ENCODE results near the gene MED27. TPM values are rescaled to one million over a fixed set of nuclear protein-coding genes. Genes with fewer than 3 reads are reported as not detected.

Gene MED27
- total and polyA plus RNA-seq, 9 of the 15 experiments (the other 6 are each of a cell fraction or from before 2014, with no cell fraction given): 24.4 to 91.0 (median 36.1) TPM

DNA sequence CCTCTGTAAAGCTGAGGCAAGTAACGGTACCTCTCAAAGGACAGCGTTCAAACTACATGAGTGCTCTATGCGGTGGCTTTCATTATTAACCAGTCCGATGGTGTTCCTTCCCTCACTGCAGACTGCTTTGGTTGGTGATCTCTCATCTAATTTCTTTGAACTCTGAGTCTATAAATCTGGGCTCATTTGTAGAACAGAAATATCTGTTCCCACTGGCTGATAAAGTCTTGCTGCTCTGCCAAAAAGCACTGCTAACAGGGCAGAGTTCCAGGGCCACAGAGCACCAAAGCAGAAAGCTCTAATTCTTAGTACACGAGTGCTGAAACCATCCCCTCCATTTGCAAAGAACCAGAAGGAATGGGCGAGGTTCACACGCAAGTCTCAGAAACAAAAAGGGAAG is 81.9 kb downstream of the MED27 start:
- no peak overlapping the region for H3K27ac ChIP-seq (ENCODE audit: extremely low read depth, low read depth, low read length)
- TF ChIP-seq, protein P1, sequence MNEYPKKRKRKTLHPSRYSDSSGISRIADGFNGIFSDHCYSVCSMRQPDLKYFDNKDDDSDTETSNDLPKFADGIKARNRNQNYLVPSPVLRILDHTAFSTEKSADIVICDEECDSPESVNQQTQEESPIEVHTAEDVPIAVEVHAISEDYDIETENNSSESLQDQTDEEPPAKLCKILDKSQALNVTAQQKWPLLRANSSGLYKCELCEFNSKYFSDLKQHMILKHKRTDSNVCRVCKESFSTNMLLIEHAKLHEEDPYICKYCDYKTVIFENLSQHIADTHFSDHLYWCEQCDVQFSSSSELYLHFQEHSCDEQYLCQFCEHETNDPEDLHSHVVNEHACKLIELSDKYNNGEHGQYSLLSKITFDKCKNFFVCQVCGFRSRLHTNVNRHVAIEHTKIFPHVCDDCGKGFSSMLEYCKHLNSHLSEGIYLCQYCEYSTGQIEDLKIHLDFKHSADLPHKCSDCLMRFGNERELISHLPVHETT (CRISPR knock-in tag; conservative IDR thresholded peaks at IDR 0.05 in 1 of 2, IDR thresholded peaks at IDR 0.05 in 1 of 2): no peak
- TF ChIP-seq SPI1 (IDR thresholded peaks at IDR 0.05; ENCODE audit: borderline replicate concordance, low read depth, low read length): no peak
- TF ChIP-seq ZNF512 (tag; IDR thresholded peaks at IDR 0.05): no peak
- TF ChIP-seq ZNF174 (CRISPR knock-in tag; IDR thresholded peaks at IDR 0.05): no peak
- TF ChIP-seq E2F4 (CRISPR knock-in tag; IDR thresholded peaks at IDR 0.05; ENCODE audit: low read depth): no peak
- TF ChIP-seq KAT8 (IDR thresholded peaks at IDR 0.05; ENCODE audit: low read depth): no peak
- no peak for TF ChIP-seq CEBPZ (IDR thresholded peaks at IDR 0.05; ENCODE audit: borderline replicate concordance, low read depth, low read length)
- no peak for TF ChIP-seq ZNF12 (CRISPR knock-in tag; IDR thresholded peaks at IDR 0.05)
- CTCF ChIA-PET (ENCODE audit: low intra/inter-chr PET ratio): no interaction called here
- in situ Hi-C loops (cut with MboI): no loop called here
- peaks cover 0 to 7% of the 10 kb centered on the region in 2 experiments; a peak in 2 of 5 replicates for H3K4me1 ChIP-seq (replicated peaks in 1 of 2; ENCODE audit: control insufficient read depth in 2 of 2, insufficient read depth in 2 of 2, low read length in 2 of 2)
- no peak overlapping the region for H3K4me2 ChIP-seq (ENCODE audit: insufficient read depth, low read length)
- no peak for ATAC-seq
- H4K20me1 ChIP-seq (replicated peaks; ENCODE audit: control insufficient read depth, insufficient read depth, low read length): no peaks in the 10 kb centered on the region; the same call in 1 of the 2 replicates
- H3K36me3 ChIP-seq (ENCODE audit: control insufficient read depth, insufficient read depth, low read length): no peaks in the 10 kb centered on the region
- no peaks in the 10 kb centered on the region for H3K9me3 ChIP-seq (replicated peaks; ENCODE audit: control insufficient read depth, insufficient read depth, low read depth, low read length)
- POLR2A ChIA-PET: no interaction called here
- intact Hi-C loops (cut with micrococcal nuclease): no loop called here
- no peak overlapping the region for H3K9ac ChIP-seq (ENCODE audit: insufficient read depth in 1 of 2, low read depth in 2 of 2, low read length in 2 of 2)
- no peak overlapping the region for H2AFZ ChIP-seq (ENCODE audit: low read depth, low read length)
- no peaks in the 10 kb centered on the region for H3K9me1 ChIP-seq (ENCODE audit: control insufficient read depth, insufficient read depth, low read length)
- no peak for DNase-seq (ENCODE audit: extremely low read depth in 1 of 4, low spot score in 3 of 4)
- H3K27me3 ChIP-seq (ENCODE audit: control insufficient read depth in 2 of 2, insufficient read depth in 2 of 2, low read length in 2 of 2): no peaks in the 10 kb centered on the region
- no TSS peak for BruUV-seq (replicated peaks)
- no peaks in the 10 kb centered on the region for H3K79me2 ChIP-seq (ENCODE audit: control insufficient read depth, insufficient read depth, low read length)
- FAIRE-seq: no peak
- H3K4me3 ChIP-seq: no peak overlapping the region
- WGBS (ENCODE audit: insufficient coverage, low coverage, missing lambda C conversion rate): 76% methylated on average over 7 of the region's 7 CpGs

All from K562 (cell line).